Measurements from ENCODE around the gene SH3D21. TPM values are rescaled to one million over a fixed set of nuclear protein-coding genes. Genes with fewer than 3 reads are reported as not detected.

SH3D21 gene
- total and polyA plus RNA-seq, 10 of the 15 experiments (the other 5 are each of a cell fraction or from before 2014, with no cell fraction given): 0.06 to 5.9 (median 2.4) TPM

GRCh38 chr1:36350659-36351226 lies 44.6 kb downstream of the SH3D21 start:
- Histone ChIP-seq H3K36me3 (ENCODE audit: control insufficient read depth in 2 of 2, insufficient read depth in 2 of 2, low read length in 1 of 2) (peaks cover 16 to 25% of the 10 kb centered on the region in 2 experiments; a peak in 3 of 4 replicates), H3K9me3 (replicated peaks; ENCODE audit: control insufficient read depth, insufficient read depth, low read length) (no peaks in the 10 kb centered on the region), H2AFZ (ENCODE audit: control insufficient read depth, low read depth, low read length) (no peak overlapping the region), H3K27ac (ENCODE audit: control insufficient read depth, insufficient read depth) (peak overlapping the region; percentile 79), H3K27me3 (replicated peaks in 1 of 2; ENCODE audit: control insufficient read depth in 2 of 2, insufficient read depth in 2 of 2, low read length in 1 of 2) (no peaks in the 10 kb centered on the region), H4K20me1 (ENCODE audit: control insufficient read depth, insufficient read depth) (no peaks in the 10 kb centered on the region), H3K4me1 (ENCODE audit: control insufficient read depth, insufficient read depth, low read length) (peaks cover 37% of the 10 kb centered on the region), H3K9ac (ENCODE audit: control insufficient read depth, insufficient read depth, low read length) (no peak overlapping the region), H3K4me3 (no peak overlapping the region), H3K79me2 (ENCODE audit: control insufficient read depth, insufficient read depth, low read length) (no peaks in the 10 kb centered on the region; the same call in 1 of the 2 replicates), H3K4me2 (ENCODE audit: control insufficient read depth, insufficient read depth) (no peak overlapping the region)
- in situ Hi-C loops (cut with MboI): no loop called here
- WGBS (ENCODE audit: insufficient coverage, insufficient replicate concordance, low lambda C conversion rate, missing lambda C conversion rate): 43% methylated on average over 13 of the region's 13 CpGs
- FAIRE-seq: no peak
- ChIA-PET RAD21 (ENCODE audit: unreplicated experiment) (interaction anchor here (1.4 to 1.6 kb wide), 2 partner anchors 18 to 39 kb away, joined by 3 to 6 read pairs; no protein-coding TSS in a partner anchor), SMC1A (ENCODE audit: uncharacterized antibody, unreplicated experiment) (interaction anchor here (1.2 to 3.6 kb wide), 7 partner anchors 9 to 72 kb away, joined by 3 to 24 read pairs (median 7); partner anchors contain the start of gene LSM10), POLR2A (interaction anchor here (0.5 to 2.6 kb wide), 4 partner anchors 17 to 54 kb away, joined by 3 to 15 read pairs (median 6); no protein-coding TSS in a partner anchor), CTCF (interaction anchor here (1.4 to 13.5 kb wide), 3 partner anchors 9 to 69 kb away, joined by 5 to 157 read pairs (median 10); no protein-coding TSS in a partner anchor)
- intact Hi-C loops (cut with micrococcal nuclease; ENCODE audit: unreplicated experiment): no loop called here
- DNase-seq (ENCODE audit: low read depth, low spot score): no peak
- ATAC-seq: peak; percentile 49
- BruUV-seq (replicated peaks): no TSS peak
- TF ChIP-seq KDM1A (IDR thresholded peaks at IDR 0.05; ENCODE audit: borderline replicate concordance) (no peak), PKNOX1 (IDR thresholded peaks at IDR 0.05) (no peak), BHLHE40 (IDR thresholded peaks at IDR 0.05; ENCODE audit: borderline replicate concordance in 1 of 2, low read depth in 2 of 2, low read length in 1 of 2) (peak in 1 of 2 experiments; percentile 53; a peak in 1 of 4 replicates), TCF7 (IDR thresholded peaks at IDR 0.05; ENCODE audit: borderline replicate concordance) (no peak), ZNF687 (IDR thresholded peaks at IDR 0.05) (peak; percentile 53; the same call in 1 of the 2 replicates)
